D721Med (cell line): Measurements from ENCODE around the gene PTPRG.

Experiments
- DNase-seq: peaks from one replicate; pipeline ENCODE4 v3.0.0; 2011; ENCODE audit warnings: low spot score; ENCODE audit not compliant: insufficient read length
- FAIRE-seq: peaks from 2 replicates; lab custom pipeline; 2011; peaks lifted over from hg19 to GRCh38; lab: Jason Lieb, UNC
- TF ChIP-seq, protein P1 (sequence below): IDR thresholded peaks from 2 replicates; pipeline ENCODE4 v1.5.1; 2012; ENCODE audit warnings: mild to moderate bottlenecking, control low read depth; ENCODE audit not compliant: insufficient read depth; ENCODE audit errors: missing control alignments

The PTPRG gene

DNA sequence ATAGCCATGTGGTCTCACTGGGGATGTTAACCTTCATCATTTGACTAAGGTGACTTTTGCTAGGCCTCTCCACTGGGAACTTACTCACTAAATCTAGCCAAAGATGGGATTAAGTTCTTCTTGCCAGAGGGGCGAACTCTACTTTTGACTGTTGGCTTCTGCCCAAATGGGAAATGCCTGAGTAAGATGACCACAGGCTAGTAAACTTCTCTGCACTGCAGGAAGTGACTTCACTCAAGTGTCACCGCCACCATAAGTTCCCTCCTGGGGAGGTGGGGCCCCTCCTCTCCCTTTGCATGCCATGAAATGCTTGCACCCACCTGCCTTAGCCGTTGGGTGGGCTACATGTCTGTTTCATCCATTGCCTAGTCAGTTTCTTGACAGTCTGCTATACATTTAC, 423.6 kb downstream of the PTPRG start:
- DNase-seq (no peak), FAIRE-seq (no peak)
- TF ChIP-seq, protein P1, sequence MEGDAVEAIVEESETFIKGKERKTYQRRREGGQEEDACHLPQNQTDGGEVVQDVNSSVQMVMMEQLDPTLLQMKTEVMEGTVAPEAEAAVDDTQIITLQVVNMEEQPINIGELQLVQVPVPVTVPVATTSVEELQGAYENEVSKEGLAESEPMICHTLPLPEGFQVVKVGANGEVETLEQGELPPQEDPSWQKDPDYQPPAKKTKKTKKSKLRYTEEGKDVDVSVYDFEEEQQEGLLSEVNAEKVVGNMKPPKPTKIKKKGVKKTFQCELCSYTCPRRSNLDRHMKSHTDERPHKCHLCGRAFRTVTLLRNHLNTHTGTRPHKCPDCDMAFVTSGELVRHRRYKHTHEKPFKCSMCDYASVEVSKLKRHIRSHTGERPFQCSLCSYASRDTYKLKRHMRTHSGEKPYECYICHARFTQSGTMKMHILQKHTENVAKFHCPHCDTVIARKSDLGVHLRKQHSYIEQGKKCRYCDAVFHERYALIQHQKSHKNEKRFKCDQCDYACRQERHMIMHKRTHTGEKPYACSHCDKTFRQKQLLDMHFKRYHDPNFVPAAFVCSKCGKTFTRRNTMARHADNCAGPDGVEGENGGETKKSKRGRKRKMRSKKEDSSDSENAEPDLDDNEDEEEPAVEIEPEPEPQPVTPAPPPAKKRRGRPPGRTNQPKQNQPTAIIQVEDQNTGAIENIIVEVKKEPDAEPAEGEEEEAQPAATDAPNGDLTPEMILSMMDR = no peak

DNA sequence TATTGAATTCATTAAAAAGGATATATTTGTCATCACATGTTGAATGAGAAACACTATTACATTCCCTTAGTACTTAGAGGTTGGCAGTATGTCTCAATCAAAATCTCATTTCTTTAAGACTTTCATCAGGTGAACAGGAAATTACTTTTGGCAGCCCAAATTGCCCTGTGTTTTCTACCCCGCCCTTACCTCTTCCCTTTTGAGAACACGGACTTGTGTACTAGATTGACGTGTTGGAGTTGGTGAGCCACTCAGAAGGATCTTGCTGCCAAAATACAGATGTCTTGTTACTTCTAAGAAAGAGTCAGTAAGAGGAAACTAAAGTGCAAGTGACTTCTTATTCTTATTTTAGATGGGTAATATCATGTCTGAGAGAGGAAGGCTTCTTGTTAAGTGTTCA, 425.1 kb downstream of the PTPRG start:
- DNase-seq (no peak), FAIRE-seq (no peak)
- TF ChIP-seq, protein P1 = no peak

GRCh38 chr3:61989681-61990080, 428.3 kb downstream of the PTPRG start:
- TF ChIP-seq, protein P1 = no peak
- no peak for FAIRE-seq
- DNase-seq = no peak

- TF ChIP-seq, protein P1 = no peak
- FAIRE-seq (no peak), DNase-seq (no peak)
These were observed 429.1 kb downstream of the PTPRG start for GRCh38 chr3:61990327-61991027.

DNA sequence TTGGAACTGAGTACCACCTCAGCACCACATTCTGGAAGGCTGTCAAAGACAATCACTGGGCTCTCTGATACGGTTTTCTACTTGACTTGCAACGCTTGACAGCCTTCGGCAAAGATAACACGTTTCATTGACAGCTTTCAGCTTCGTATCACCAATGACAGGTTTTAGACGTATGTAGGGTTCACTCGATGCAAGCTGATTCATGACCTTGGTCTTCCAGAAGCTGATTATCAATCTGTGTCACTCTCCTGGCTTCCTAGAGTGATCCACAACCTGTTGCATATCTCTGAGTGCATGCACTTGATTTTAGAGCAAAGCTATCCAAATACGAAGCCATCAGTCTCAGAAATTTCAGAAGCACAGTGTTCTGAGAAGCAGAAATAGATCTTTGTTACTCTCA, 430.3 kb downstream of the PTPRG start:
- TF ChIP-seq, protein P1 = no peak
- DNase-seq (no peak), FAIRE-seq (no peak)

DNA sequence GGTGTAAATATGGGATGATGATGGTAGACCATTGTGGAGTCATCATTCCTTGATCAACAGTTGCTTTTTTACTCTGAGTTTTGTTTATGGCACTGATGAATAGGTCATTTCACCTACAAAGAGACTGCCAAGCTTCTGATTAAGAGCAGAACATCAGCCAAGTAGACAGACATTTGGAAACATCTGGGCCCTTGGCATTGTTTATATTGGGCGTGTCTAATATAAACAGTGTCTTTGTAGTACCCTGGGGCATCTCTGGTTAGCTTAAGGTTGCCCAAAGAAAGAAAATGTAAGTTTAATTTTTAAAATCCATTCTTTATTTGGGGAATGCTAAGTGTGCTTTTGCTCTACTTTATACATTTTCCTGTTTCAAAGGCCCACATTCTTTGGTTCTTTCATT, 435.0 kb downstream of the PTPRG start:
- DNase-seq (no peak), FAIRE-seq (no peak)
- TF ChIP-seq, protein P1 = no peak

GRCh38 chr3:61997101-61997500, 435.7 kb downstream of the PTPRG start:
- FAIRE-seq (peak; percentile 99), DNase-seq (peak; percentile 35)
- TF ChIP-seq, protein P1 = no peak
